ENCODE measurements around the gene PLXNA2.

GRCh38 chr1:208002078-208002477, 242.1 kb downstream of the PLXNA2 start:
- TF ChIP-seq POLR2A (IDR thresholded peaks at IDR 0.05; ENCODE audit: low read depth, low read length) (no peak), POLR2AphosphoS5 (IDR thresholded peaks at IDR 0.05; ENCODE audit: low read depth, low read length) (no peak), POU2F2 (IDR thresholded peaks at IDR 0.05; ENCODE audit: low read depth, low read length) (no peak), SPI1 (IDR thresholded peaks at IDR 0.05; ENCODE audit: low read depth, low read length) (no peak)

Measured in GM12891 (cell line).